Spinal cord (tissue), 10 donors: ENCODE data around the gene TRUB2. TPM values are rescaled to one million over a fixed set of nuclear protein-coding genes. Genes with fewer than 3 reads are reported as not detected.

Experiments used
- DNase-seq, 6 donors: peaks; one replicate each; pipeline versions ENCODE4 v3.0.0 to v3.0.0-alpha.2; 2013 to 2015; ENCODE audit warnings: low spot score in 6 of 6, low read depth in 4 of 6
- H3K27ac ChIP-seq: one replicate; pipeline ENCODE4 v1.5.1; 2013; ENCODE audit warnings: low read depth, low read length, control low read depth
- H3K27me3 ChIP-seq: one replicate; pipeline ENCODE4 v1.6.1; 2013; ENCODE audit warnings: low read length; ENCODE audit not compliant: control insufficient read depth, insufficient read depth
- H3K36me3 ChIP-seq: one replicate; pipeline ENCODE4 v1.6.1; 2013; ENCODE audit warnings: low read length; ENCODE audit not compliant: control insufficient read depth, insufficient read depth
- H3K4me1 ChIP-seq: one replicate; pipeline ENCODE4 v1.6.1; 2013; ENCODE audit warnings: low read length; ENCODE audit not compliant: control insufficient read depth, insufficient read depth
- H3K4me3 ChIP-seq: one replicate; pipeline ENCODE4 v1.5.1; 2013; ENCODE audit warnings: low read depth, low read length, control low read depth
- H3K9me3 ChIP-seq: one replicate; pipeline ENCODE4 v1.6.1; 2013; ENCODE audit warnings: low read length; ENCODE audit not compliant: control insufficient read depth, insufficient read depth
- WGBS: methylation state at CpG from one replicate; pipeline ENCODE4 v1.1.5; 2013; ENCODE audit warnings: missing lambda C conversion rate; ENCODE audit not compliant: insufficient coverage; 5-methylcytosine and 5-hydroxymethylcytosine counted together
- long read RNA-seq, 4 donors: transcript quantifications; one replicate each; lab custom pipeline, GENCODE V29; 2026
- polyA plus RNA-seq, 2 donors: library from polyadenylated mRNA; unstranded; fragments of 120-200 nt; gene quantifications; one replicate each; pipeline ENCODE4 v1.2.1, GENCODE V29; 2013; ENCODE audit not compliant: insufficient read length in 2 of 2
- total RNA-seq, 2 donors: library from RNA; depleted of rRNA in 1 of 2; stranded (reverse); fragments of 120-200 nt in 1 of 2; fragments of >200 nt in 1 of 2; gene quantifications; one replicate each; pipeline versions ENCODE4 v1.2.3 to v1.2.4, GENCODE V29; 2013 to 2014
- donor health status: healthy.

The TRUB2 gene, protein sequence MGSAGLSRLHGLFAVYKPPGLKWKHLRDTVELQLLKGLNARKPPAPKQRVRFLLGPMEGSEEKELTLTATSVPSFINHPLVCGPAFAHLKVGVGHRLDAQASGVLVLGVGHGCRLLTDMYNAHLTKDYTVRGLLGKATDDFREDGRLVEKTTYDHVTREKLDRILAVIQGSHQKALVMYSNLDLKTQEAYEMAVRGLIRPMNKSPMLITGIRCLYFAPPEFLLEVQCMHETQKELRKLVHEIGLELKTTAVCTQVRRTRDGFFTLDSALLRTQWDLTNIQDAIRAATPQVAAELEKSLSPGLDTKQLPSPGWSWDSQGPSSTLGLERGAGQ
- total RNA-seq (10 to 100 TPM; 20.5 to 34.8 TPM), polyA plus RNA-seq (10 to 100 TPM; 44.7 to 46.3 TPM)
- long read RNA-seq, donor 1, full-length matches to known transcripts, result 33 of 206 reads
- long read RNA-seq, donor 1, partial matches to known transcripts, result 149 of 206 reads
- long read RNA-seq, donor 1, other reads (novel, unspliced or antisense), result 24 of 206 reads
- long read RNA-seq, donor 2, full-length matches to known transcripts, result 7 of 7 reads
- long read RNA-seq, donor 2, partial matches to known transcripts, result 0 of 7 reads
- long read RNA-seq, donor 2, other reads (novel, unspliced or antisense), result 0 of 7 reads
- long read RNA-seq, donor 3, full-length matches to known transcripts, result 9 of 9 reads
- long read RNA-seq, donor 3, partial matches to known transcripts, result 0 of 9 reads
- long read RNA-seq, donor 3, other reads (novel, unspliced or antisense), result 0 of 9 reads
- long read RNA-seq, donor 4, full-length matches to known transcripts, result 23 of 23 reads
- long read RNA-seq, donor 4, partial matches to known transcripts, result 0 of 23 reads
- long read RNA-seq, donor 4, other reads (novel, unspliced or antisense), result 0 of 23 reads

DNA sequence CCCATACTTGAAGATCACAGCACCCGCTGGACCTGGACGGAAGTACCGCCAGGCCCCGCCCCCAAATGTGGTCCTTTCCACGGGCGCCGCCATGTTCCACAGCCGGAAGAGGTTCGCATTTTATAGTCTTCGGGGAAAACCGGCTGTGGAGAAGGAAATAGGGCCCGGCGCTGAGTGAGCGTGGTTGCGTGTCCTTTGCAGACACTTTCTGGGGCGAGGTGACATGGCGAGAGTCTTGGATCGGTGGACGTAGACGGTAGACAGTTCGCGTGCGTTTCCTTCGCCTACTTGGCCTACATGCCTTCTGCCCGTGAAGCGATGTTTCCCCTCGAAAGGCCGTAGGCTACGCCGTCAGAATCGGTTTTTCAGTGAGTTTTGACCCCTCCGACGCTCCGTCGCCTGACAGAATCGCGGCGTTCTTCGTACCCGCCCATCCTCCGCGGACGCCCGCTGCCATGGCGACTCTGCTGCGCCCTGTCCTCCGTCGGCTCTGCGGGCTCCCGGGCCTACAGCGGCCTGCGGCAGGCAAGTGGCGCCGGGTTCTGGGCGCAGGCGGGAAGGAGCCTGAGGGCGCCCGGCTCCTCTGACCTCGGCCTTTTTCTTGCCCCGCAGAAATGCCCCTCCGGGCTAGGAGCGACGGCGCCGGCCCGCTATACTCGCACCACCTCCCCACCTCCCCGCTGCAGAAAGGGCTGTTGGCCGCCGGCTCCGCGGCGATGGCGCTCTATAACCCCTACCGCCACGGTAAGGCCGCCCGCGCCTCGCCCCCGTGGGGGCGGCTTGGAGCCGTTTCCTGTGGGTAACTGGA, at the start of gene TRUB2, which contains the start of gene COQ4:
Gene TRUB2, minus strand, starts transcription at position 44 of the 808 bp plus-strand sequence. Its CDS starts 39 bp downstream, at position 5.
Gene COQ4, plus strand, starts transcription at position 436 of the 808 bp plus-strand sequence. Its CDS starts 20 bp downstream, at position 456.
- Histone ChIP-seq H3K27me3 (no peaks in the 10 kb centered on the region), H3K27ac (peak within 1 kb of the TSS; percentile 95), H3K4me3 (peak within 1 kb of the TSS; percentile 63), H3K9me3 (no peaks in the 10 kb centered on the region), H3K4me1 (peaks cover 18% of the 10 kb centered on the region), H3K36me3 (peaks cover 48% of the 10 kb centered on the region)
- peak; percentile 96 to 99 (median 98) for DNase-seq
- WGBS, result under 1% methylated on average over 83 of the region's 83 CpGs

DNA sequence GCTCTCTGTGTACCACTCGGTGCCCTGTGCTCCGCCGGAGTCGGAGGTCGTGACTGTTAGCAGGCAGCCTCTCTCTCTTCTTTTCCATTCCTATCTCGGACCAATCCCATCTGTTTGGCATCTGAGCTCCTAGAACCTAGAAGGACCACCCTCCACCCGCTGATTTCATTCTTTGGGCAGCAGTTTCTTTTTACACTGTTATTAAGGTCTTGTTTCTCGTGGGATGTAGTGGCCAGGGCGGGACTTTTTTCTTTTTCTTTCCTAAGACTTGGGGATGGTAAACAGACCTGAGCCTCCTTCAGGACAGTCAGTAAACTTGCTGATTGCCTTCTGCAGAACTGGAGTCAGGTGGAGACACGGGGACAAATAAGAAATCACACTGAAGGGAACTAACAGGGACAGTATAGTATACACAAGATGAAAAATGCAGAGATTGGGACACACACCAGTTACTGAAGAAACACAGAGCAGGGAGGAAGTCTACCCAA, 49.4 kb upstream of the TRUB2 start:
- Histone ChIP-seq H3K27me3 (no peaks in the 10 kb centered on the region), H3K4me3 (peak overlapping the region; percentile 98), H3K27ac (peak overlapping the region; percentile 96), H3K9me3 (no peaks in the 10 kb centered on the region), H3K4me1 (peaks cover 35% of the 10 kb centered on the region), H3K36me3 (peaks cover 19% of the 10 kb centered on the region)
- WGBS, result 0% methylated on average over 8 of the region's 10 CpGs
- no peak for DNase-seq

DNA sequence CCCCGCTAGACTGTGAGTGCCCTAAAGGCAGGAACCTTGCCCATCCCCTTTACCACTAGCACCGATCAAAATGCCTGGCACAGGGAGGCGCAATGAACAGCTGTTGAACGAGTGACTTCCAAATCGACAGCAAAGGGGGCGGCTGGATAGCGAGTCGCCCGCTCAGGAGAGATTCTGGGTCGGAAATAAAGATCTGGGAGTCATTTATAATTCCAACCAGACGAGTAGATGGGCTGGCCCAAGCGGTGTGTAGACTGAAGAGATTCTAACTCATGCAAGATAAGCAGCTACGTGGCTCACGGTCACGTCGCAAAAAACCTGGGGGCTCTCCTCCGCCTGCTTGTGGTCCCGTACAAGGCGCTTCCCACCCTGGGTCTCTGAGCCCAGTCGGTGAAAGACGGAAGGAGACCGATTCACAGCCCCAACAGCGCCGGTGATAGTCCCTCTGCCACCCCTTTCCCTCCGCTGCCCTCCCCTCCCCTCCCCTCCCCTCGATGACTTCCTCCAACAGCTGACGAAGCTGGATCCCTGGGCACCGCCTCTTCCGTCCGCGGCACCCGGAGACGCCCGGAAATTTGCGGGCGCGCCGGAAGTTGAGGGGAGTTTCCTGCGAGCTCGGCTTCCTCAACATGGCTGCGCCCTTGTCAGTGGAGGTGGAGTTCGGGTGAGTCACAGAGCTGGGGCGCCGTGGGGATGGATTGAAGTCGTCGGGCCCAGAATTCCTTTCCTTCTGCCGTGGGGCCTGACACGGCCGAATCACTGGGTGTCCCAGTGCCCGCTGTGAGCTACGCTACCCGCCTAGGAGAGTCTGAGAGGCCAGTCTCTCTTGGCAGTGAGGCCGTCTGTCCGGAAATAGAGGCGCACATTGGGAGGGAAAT, 48.7 kb upstream of the TRUB2 start, which contains the start of gene URM1:
Gene URM1, plus strand, starts transcription at position 623 of the 878 bp plus-strand sequence. Its CDS starts 7 bp downstream, at position 630.
- no peaks in the 10 kb centered on the region for H3K9me3 ChIP-seq
- DNase-seq, result peak in 4 of 6 donors; percentile 94 to 99 (median 97)
- peaks cover 32% of the 10 kb centered on the region for H3K4me1 ChIP-seq
- peaks cover 14% of the 10 kb centered on the region for H3K36me3 ChIP-seq
- peak within 1 kb of the TSS; percentile 96 for H3K27ac ChIP-seq
- no peaks in the 10 kb centered on the region for H3K27me3 ChIP-seq
- WGBS, result under 1% methylated on average over 48 of the region's 55 CpGs
- H3K4me3 ChIP-seq, result peak within 1 kb of the TSS; percentile 98

DNA sequence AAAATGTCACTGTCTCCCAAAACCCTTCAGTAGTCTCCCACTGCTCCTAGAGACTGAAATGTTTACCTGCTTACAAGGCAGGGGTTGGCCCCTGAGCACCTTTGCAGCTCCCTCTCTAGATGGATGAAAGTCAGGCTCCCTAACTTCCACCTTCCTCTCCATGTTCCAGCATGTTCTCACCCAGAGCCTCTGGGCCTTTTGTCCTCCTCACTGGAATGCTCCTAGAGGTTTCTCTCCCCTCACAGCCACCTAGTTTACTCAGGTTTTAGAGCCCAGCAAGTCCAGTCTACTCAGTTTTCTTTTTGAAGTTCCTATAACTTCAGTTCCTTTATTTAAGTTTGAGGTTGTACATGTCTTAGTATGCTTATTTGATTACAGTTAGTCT, 48.1 kb upstream of the TRUB2 start:
- Histone ChIP-seq H3K36me3 (peaks cover 8% of the 10 kb centered on the region), H3K4me1 (peaks cover 36% of the 10 kb centered on the region), H3K4me3 (peak overlapping the region; percentile 98), H3K27ac (peak overlapping the region; percentile 96), H3K9me3 (no peaks in the 10 kb centered on the region), H3K27me3 (no peaks in the 10 kb centered on the region)
- no peak for DNase-seq

DNA sequence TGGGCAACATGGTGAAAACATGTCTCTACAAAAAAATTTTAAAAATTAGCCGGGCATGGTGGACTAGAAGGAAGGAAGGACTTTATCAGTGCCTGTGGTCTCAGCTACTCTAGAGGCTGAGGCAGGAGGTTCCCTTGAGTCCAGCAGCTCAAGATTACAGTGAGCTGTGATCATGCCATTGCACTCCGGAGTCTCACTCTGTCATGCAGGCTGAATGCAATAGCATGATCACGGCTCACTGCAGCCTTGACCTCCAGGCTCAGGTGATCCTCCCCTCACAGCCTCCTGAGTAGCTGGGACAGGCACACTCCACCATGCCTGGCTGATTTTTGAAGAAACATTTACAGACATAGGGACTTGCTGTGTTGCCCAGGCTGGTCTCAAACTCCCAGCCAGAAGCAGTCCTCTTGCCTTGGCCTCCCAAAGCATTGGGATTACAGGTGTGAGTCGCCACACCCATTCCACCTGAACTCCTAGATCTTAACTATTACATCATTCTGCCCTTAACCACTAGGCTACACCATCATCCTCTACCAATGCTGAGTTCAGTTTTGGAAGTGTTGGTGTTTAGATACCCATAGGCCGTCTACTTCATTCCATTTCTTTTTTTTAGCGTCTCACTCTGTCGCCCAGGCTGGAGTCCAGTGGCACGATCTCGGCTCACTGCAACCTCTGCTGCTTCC, 46.9 kb upstream of the TRUB2 start:
- H3K36me3 ChIP-seq, result peaks cover 3% of the 10 kb centered on the region
- H3K4me3 ChIP-seq, result no peak overlapping the region
- peaks cover 39% of the 10 kb centered on the region for H3K4me1 ChIP-seq
- no peak overlapping the region for H3K27ac ChIP-seq
- no peaks in the 10 kb centered on the region for H3K9me3 ChIP-seq
- WGBS, result 99% methylated on average over 7 of the region's 9 CpGs
- no peak for DNase-seq
- no peaks in the 10 kb centered on the region for H3K27me3 ChIP-seq

DNA sequence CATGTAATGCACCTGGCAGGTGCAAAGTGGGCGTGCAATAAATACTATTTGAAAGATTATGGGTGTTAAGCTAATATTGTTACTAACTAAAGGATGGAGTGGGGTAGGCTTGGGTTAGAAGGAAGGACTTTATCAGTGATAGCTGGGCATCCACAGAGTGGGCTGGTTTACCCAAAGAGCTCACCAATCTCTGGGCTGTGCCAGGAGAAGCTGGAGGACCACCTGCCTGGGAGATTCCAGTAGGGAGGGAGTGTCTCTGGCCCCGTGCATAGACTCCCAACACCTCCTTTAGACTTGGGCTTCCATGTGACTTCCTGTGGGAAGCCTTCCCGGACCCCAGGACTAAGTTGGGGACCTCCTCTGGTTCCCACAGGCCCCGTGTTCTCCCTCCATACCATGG, 43.3 kb upstream of the TRUB2 start:
- Histone ChIP-seq H3K27ac (peak overlapping the region; percentile 68), H3K27me3 (no peaks in the 10 kb centered on the region), H3K4me1 (peaks cover 40% of the 10 kb centered on the region), H3K4me3 (no peak overlapping the region), H3K36me3 (peaks cover 12% of the 10 kb centered on the region), H3K9me3 (no peaks in the 10 kb centered on the region)
- WGBS, result 63% methylated on average over 3 of the region's 4 CpGs
- no peak for DNase-seq

DNA sequence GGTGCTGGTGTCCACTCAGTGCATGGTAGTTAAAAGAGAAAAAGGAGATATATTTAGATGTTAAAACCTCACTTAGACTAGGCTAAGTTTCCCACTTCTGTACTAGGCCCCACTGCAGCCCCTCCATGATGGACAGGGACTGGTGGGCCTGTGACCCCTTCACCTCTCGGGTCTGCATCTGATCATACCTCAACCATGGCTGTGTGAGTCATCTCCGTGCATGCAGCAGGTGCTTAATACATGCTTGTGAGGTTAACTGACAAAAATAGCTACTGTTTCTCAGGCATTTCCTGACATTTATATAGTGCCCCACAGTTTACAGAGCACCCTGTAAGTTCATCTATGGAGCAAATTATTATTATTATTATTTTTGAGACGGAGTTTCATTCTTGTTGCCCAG, 40.5 kb upstream of the TRUB2 start:
- H3K27me3 ChIP-seq, result no peaks in the 10 kb centered on the region
- H3K9me3 ChIP-seq, result no peaks in the 10 kb centered on the region
- WGBS, result 100% methylated on average over 1 of the region's 3 CpGs
- no peak overlapping the region for H3K4me3 ChIP-seq
- no peak overlapping the region for H3K27ac ChIP-seq
- H3K36me3 ChIP-seq, result peaks cover 36% of the 10 kb centered on the region
- DNase-seq, result no peak
- H3K4me1 ChIP-seq, result peaks cover 34% of the 10 kb centered on the region

DNA sequence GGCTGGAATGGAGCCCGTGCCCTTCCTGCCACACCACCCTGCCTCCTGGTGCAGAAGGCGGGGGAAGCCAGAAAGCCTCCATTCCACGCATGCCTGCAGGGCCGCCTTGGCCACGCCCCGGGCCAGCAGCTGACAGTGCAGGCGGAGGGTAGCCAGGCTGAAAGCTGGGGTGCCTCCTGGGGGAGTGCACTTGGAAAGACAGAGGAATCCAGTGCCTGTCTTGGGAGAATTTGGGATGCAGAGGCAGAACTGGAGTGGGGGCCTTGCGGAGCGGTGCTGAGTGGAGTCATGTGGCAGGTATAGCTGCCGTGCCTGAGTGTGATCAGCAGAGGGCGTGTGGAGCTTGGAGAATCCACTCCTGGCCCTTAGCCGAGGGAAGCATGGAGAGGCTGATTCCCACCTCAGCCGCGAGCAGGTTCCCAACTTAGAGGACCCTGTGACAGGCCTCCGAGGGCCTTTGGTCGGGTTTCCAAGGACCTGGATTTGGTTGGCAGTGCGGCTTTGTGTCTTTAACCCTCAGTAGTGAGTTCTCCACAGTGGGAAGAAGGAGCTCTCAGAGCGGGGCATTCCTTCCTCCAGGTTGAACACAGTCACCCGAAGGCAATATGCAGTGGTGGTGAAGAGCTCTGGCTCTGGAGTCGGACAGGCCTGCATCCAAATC, 39.9 kb upstream of the TRUB2 start:
- Histone ChIP-seq H3K27me3 (no peaks in the 10 kb centered on the region), H3K4me1 (peaks cover 34% of the 10 kb centered on the region), H3K27ac (peak overlapping the region; percentile 79), H3K4me3 (peak overlapping the region; percentile 51), H3K36me3 (peaks cover 42% of the 10 kb centered on the region), H3K9me3 (no peaks in the 10 kb centered on the region)
- peak in 3 of 6 donors; percentile 81 to 96 (median 96) for DNase-seq
- WGBS, result under 1% methylated on average over 16 of the region's 20 CpGs
